Calu3 (cell line): ENCODE measurements around the gene BMPER. TPM values are rescaled to one million over a fixed set of nuclear protein-coding genes. Genes with fewer than 3 reads are reported as not detected.

Experiments used
- BruUV-seq: library from RNA; stranded (reverse); fragments of 400-500 nt; replicated peaks from 2 replicates; lab custom pipeline; 2021; lab: Mats Ljungman, UMichigan
- CTCF ChIA-PET: fragments of 300-600 bp; sonication (Branson Sonifier 250); formaldehyde crosslinking; loops from one replicate; lab custom pipeline; 2022; ENCODE audit warnings: antibody characterized with exemption; lab: Charles Lee
- DNase-seq: peaks from one replicate; pipeline ENCODE4 v3.0.0; 2022
- H3K27ac Mint-ChIP-seq: one replicate; pipeline ENCODE4 v1.8.0; 2022; ENCODE audit warnings: mixed read lengths; ENCODE audit not compliant: unreplicated experiment
- H3K27me3 Mint-ChIP-seq: one replicate; pipeline ENCODE4 v1.8.0; 2022; ENCODE audit warnings: mixed read lengths; ENCODE audit not compliant: unreplicated experiment
- H3K36me3 Mint-ChIP-seq: one replicate; pipeline ENCODE4 v1.8.0; 2022; ENCODE audit warnings: mild to moderate bottlenecking, moderate library complexity, mixed read lengths; ENCODE audit not compliant: insufficient read depth, unreplicated experiment
- H3K4me1 Mint-ChIP-seq: one replicate; pipeline ENCODE4 v1.8.0; 2022; ENCODE audit warnings: mild to moderate bottlenecking, low read depth, mixed read lengths; ENCODE audit not compliant: unreplicated experiment
- H3K4me3 Mint-ChIP-seq: one replicate; pipeline ENCODE4 v1.8.0; 2022; ENCODE audit warnings: mild to moderate bottlenecking, low read depth, moderate library complexity, mixed read lengths; ENCODE audit not compliant: unreplicated experiment
- H3K9me3 Mint-ChIP-seq: one replicate; pipeline ENCODE4 v1.8.0; 2022; ENCODE audit warnings: low read depth, mixed read lengths; ENCODE audit not compliant: unreplicated experiment
- intact Hi-C: fragments of 100-400 bp; cut with micrococcal nuclease; formaldehyde crosslinking; loops from one replicate; pipeline ENCODE4 v1.10.0; 2022; ENCODE audit not compliant: unreplicated experiment
- total RNA-seq: library from RNA; stranded (reverse); gene quantifications from 2 replicates; pipeline ENCODE4 v1.2.3, GENCODE V29; 2022
- TF ChIP-seq, protein P1 (sequence below): fragments of 200-600 bp; IDR thresholded peaks from one replicate; pipeline ENCODE4 v1.8.0; 2022; ENCODE audit warnings: antibody characterized with exemption; ENCODE audit not compliant: unreplicated experiment

The BMPER gene
- total RNA-seq, 1 experiment from 2014 or later: not detected

DNA sequence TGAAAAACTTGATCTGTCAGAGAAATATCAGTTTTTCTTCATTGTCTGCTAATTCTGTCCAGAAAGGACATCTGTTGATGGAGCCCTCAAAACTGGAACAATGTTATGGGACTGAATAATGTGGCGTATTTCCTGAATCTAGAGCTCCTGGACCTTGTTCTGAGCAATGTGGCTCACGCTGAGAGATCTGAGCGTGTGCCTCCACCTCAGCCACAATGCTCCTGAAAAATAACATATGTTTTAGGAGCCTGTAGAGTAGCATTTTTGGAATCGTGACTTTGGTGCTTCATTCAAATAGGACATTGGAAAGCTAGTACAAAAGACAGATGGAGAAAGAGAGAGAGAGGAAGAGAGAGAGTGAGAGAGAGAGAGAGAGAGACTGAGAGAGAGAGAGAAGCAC, 110.3 kb downstream of the BMPER start:
- intact Hi-C loops: no loop called here
- TF ChIP-seq, protein P1, sequence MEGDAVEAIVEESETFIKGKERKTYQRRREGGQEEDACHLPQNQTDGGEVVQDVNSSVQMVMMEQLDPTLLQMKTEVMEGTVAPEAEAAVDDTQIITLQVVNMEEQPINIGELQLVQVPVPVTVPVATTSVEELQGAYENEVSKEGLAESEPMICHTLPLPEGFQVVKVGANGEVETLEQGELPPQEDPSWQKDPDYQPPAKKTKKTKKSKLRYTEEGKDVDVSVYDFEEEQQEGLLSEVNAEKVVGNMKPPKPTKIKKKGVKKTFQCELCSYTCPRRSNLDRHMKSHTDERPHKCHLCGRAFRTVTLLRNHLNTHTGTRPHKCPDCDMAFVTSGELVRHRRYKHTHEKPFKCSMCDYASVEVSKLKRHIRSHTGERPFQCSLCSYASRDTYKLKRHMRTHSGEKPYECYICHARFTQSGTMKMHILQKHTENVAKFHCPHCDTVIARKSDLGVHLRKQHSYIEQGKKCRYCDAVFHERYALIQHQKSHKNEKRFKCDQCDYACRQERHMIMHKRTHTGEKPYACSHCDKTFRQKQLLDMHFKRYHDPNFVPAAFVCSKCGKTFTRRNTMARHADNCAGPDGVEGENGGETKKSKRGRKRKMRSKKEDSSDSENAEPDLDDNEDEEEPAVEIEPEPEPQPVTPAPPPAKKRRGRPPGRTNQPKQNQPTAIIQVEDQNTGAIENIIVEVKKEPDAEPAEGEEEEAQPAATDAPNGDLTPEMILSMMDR: no peak
- H3K4me1 Mint-ChIP-seq: no peaks in the 10 kb centered on the region
- no TSS peak for BruUV-seq
- no peaks in the 10 kb centered on the region for H3K36me3 Mint-ChIP-seq
- DNase-seq: no peak
- no peak overlapping the region for H3K27ac Mint-ChIP-seq
- no peaks in the 10 kb centered on the region for H3K9me3 Mint-ChIP-seq
- peaks cover 10% of the 10 kb centered on the region for H3K27me3 Mint-ChIP-seq
- CTCF ChIA-PET: no interaction called here
- H3K4me3 Mint-ChIP-seq: no peak overlapping the region

DNA sequence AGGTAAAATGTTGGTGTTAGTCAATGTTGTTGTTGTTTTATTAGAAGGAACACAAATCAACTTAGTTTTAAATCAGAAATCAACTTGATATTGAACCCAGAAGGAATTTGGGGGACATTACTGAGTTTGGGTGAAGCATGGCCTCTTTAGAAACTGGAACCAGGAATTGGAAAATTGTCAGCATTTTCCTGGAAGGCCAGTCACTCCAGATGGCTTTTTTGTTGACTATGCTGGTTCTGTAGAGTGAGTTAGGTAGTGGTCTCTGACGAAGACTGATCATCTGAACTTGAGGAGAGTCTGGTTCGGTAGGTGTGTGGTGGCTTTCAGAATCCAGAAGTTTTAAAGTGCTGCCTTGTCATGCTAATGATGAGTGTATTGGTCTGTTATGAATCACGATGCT, 111.5 kb downstream of the BMPER start:
- CTCF ChIA-PET: no interaction called here
- no peaks in the 10 kb centered on the region for H3K4me1 Mint-ChIP-seq
- H3K9me3 Mint-ChIP-seq: no peaks in the 10 kb centered on the region
- TF ChIP-seq, protein P1: no peak
- no peaks in the 10 kb centered on the region for H3K36me3 Mint-ChIP-seq
- intact Hi-C loops: no loop called here
- H3K27ac Mint-ChIP-seq: no peak overlapping the region
- H3K27me3 Mint-ChIP-seq: peaks cover 10% of the 10 kb centered on the region
- BruUV-seq: no TSS peak
- no peak for DNase-seq
- no peak overlapping the region for H3K4me3 Mint-ChIP-seq

DNA sequence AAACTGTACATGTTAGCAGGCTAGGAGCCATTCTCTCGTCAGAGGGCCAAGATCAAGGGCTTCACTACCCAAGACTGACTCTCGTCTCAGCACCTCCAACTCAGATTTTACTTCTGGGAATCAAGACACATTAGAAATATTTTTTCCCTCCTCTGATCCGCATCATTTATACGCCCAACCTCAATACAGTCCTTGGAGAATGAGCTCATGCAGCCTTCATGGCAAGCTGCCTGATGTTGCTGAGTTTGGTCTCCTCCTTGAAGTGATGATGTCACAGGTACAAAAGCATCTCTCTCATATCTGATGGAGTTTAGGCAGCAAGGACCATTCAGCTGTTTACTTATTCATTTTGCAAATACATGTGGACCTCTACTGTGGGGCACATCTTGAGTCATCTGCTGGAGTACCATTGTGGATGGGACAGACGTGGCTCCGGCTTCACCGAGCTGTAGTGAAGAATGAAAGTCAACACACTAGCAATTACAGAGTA, 114.0 kb downstream of the BMPER start:
- Mint-ChIP-seq H3K4me3 (no peak overlapping the region), H3K36me3 (no peaks in the 10 kb centered on the region), H3K4me1 (no peaks in the 10 kb centered on the region), H3K27me3 (peaks cover 10% of the 10 kb centered on the region), H3K9me3 (no peaks in the 10 kb centered on the region), H3K27ac (no peak overlapping the region)
- CTCF ChIA-PET: interaction anchor here (0.5 to 0.9 kb wide), 2 partner anchors 48 to 832 kb away, joined by 3 to 5 read pairs; no protein-coding TSS in a partner anchor
- no TSS peak for BruUV-seq
- intact Hi-C loops: no loop called here
- TF ChIP-seq, protein P1: no peak
- no peak for DNase-seq

DNA sequence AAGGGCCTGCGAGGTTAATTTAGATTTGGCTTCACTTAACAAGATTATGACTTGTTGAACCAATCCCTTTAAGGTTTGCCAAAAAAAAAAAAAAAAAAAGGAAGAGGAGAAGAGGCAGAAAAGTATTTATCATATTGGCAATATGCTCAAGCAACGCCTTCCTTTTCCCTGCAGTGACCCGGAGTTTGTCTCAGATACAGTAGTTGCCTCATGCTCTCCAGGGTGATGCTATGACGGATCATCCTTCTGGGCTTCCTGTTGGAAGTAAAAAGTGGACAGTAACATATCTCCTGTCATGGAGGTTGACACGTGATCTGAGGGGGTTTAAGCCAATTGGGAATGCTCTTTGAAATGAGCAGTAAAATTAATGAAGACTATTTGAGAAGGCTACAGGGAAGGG, 117.3 kb downstream of the BMPER start:
- CTCF ChIA-PET: no interaction called here
- Mint-ChIP-seq H3K4me3 (no peak overlapping the region), H3K27ac (no peak overlapping the region), H3K27me3 (peaks cover 31% of the 10 kb centered on the region), H3K4me1 (no peaks in the 10 kb centered on the region), H3K9me3 (no peaks in the 10 kb centered on the region), H3K36me3 (no peaks in the 10 kb centered on the region)
- BruUV-seq: no TSS peak
- TF ChIP-seq, protein P1: no peak
- no peak for DNase-seq
- intact Hi-C loops: no loop called here
